ENCODE results near the gene FHOD3.

DNA sequence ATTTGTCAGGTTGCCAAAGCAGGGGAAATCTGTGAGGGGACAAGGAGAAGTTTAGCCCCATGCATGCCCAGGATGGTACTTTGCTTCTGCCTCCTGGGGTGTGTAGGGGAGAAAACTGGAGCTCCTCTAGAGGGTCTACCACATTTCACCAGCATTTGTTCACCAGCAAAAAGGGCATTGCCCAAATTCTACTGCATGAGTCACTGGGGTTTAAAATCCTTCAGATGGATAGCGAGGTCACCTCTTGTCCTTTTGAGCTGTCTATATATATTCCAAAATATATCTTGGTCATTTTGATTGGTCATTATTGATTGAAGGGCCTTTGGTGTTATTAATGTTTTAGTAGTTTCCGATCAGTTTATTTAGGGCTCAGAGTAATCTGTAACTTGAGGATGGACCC, 18.7 kb downstream of the FHOD3 start:
- TF ChIP-seq, protein P1, sequence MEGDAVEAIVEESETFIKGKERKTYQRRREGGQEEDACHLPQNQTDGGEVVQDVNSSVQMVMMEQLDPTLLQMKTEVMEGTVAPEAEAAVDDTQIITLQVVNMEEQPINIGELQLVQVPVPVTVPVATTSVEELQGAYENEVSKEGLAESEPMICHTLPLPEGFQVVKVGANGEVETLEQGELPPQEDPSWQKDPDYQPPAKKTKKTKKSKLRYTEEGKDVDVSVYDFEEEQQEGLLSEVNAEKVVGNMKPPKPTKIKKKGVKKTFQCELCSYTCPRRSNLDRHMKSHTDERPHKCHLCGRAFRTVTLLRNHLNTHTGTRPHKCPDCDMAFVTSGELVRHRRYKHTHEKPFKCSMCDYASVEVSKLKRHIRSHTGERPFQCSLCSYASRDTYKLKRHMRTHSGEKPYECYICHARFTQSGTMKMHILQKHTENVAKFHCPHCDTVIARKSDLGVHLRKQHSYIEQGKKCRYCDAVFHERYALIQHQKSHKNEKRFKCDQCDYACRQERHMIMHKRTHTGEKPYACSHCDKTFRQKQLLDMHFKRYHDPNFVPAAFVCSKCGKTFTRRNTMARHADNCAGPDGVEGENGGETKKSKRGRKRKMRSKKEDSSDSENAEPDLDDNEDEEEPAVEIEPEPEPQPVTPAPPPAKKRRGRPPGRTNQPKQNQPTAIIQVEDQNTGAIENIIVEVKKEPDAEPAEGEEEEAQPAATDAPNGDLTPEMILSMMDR (IDR thresholded peaks at IDR 0.05), result no peak
- TF ChIP-seq, protein P2, sequence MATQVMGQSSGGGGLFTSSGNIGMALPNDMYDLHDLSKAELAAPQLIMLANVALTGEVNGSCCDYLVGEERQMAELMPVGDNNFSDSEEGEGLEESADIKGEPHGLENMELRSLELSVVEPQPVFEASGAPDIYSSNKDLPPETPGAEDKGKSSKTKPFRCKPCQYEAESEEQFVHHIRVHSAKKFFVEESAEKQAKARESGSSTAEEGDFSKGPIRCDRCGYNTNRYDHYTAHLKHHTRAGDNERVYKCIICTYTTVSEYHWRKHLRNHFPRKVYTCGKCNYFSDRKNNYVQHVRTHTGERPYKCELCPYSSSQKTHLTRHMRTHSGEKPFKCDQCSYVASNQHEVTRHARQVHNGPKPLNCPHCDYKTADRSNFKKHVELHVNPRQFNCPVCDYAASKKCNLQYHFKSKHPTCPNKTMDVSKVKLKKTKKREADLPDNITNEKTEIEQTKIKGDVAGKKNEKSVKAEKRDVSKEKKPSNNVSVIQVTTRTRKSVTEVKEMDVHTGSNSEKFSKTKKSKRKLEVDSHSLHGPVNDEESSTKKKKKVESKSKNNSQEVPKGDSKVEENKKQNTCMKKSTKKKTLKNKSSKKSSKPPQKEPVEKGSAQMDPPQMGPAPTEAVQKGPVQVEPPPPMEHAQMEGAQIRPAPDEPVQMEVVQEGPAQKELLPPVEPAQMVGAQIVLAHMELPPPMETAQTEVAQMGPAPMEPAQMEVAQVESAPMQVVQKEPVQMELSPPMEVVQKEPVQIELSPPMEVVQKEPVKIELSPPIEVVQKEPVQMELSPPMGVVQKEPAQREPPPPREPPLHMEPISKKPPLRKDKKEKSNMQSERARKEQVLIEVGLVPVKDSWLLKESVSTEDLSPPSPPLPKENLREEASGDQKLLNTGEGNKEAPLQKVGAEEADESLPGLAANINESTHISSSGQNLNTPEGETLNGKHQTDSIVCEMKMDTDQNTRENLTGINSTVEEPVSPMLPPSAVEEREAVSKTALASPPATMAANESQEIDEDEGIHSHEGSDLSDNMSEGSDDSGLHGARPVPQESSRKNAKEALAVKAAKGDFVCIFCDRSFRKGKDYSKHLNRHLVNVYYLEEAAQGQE (IDR thresholded peaks at IDR 0.05; ENCODE audit: insufficient read depth in 1 of 2, low read depth in 2 of 2, low read length in 1 of 2), result no peak
- TF ChIP-seq POLR2AphosphoS5 (IDR thresholded peaks at IDR 0.05; ENCODE audit: low read depth, low read length), result no peak

Measured in Panc1 (cell line).